CD1c-positive myeloid dendritic cell (primary cell): ENCODE data around the gene CPSF4.

Experiments
- DNase-seq: peaks from one replicate; pipeline ENCODE4 v3.0.0-alpha.2; 2016; ENCODE audit errors: extremely low spot score

CPSF4 gene

DNA sequence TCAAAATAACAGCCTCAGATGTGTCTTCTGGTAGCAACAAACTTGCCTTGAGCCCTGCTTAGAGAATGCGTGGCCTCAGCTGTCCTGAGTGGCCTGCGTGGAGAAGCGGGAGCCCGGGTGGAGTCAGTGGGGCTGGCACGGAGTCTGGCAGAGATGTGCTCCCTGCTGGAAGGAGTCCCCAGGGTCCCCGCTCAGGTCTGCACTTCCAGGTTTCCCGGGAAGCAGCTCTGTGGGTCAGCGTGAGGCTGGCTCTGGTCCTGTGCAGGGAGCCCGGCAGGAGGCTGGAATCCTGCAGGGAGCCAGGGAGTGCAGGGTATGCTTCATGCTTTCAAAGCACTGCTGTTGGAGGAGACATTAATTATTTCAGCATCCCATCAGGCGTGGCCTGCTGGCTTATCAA is 10.1 kb downstream of the CPSF4 start:
- DNase-seq, result no peak

DNA sequence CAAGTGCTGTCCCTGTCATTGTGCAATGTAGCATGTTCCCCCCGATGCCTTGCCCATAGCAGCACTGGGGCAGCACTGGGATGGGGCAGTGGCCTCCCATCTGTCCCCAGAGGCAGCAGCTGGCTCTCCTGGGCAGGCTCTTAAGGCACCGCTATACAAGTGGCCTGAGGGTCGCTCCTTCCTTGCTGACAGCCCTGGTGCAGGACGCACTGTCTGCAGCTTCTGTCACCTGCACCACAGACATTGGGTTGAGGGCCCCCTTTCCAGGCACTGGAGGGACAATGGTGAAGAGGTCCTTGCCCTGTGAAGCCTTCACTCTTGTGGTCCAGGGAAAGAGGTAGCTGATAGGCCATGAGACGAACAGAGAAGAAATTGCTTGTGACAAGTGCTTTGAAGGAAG is 10.6 kb downstream of the CPSF4 start:
- no peak for DNase-seq

DNA sequence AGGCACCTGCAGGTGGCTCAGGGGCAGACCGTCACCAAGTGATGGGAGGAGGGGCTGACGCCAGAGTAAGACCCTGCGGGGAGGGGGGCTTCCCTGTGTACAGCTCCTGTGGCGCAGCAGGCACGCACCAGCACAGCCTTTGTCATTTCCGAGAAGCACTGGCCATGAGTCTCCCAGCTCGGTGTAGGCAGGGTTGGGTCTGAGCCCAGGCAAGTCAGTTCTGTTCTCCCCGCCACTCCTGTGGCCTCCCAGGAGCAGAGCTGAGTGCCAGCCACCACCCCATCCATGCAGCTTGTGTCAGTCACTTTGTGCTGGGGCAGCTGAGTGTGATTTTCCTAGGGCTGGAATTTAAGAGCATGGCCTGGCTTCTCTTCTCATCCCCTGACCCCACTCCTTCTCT is 13.2 kb downstream of the CPSF4 start:
- DNase-seq, result no peak

DNA sequence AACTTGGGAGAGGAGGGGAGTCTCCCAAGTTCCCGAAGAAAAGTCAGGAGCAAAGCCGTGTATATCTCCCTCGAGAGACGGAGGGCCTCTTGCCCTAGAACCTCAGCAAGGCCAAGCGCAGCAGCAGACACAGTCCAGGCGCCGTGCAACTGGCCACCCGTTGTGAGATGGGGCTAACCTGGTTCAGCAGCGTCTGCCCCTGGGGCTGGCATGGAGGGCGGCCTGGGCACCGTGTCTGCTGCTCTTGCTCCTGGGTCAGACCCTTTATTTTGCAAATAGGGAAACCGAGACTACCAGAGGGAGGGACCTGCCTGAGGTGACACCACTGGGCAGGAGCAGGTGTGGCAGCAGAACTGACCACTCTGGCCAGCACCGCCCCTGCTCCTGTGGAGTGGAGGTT is 13.8 kb downstream of the CPSF4 start:
- DNase-seq, result no peak

DNA sequence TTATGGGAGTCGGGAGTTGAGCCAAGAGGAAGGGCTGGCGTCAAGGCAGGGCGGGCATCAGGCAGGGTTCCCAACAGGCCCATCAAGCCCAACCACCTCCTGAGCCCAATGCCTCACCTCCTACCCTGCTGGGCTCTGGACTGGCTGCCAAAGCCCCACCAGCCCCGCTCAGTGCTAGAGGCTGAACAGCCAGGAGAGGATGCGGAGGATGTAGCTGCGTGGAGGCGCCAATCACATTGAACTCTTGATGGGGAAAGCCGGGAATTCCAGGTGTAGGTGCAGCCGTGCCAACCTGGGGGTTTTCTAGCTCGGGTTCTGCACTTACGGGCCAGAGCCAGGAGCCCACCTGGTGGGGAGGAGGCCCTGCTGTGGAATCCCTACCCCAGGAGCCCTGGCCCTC is 14.4 kb downstream of the CPSF4 start:
- no peak for DNase-seq

DNA sequence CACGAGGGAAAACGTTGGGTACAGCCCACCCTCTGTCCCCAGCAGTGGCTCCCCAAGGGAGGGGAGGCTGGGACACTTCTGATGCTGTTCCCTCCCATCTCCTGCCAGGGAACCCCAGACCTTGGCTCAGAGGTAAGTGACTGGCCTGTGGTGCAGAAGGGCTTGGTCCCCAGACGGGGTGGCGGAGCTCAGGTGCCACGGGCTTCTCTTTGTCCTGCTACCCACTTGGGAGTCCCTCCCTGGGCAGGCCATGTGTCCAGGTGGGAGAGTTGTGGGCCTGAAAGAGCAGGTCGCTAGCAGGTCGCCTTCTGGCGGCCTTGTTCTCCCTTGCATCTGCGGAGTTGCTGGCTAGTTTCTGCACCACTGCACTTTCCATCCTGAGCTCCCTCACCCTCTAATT is 17.1 kb downstream of the CPSF4 start:
- DNase-seq, result no peak

DNA sequence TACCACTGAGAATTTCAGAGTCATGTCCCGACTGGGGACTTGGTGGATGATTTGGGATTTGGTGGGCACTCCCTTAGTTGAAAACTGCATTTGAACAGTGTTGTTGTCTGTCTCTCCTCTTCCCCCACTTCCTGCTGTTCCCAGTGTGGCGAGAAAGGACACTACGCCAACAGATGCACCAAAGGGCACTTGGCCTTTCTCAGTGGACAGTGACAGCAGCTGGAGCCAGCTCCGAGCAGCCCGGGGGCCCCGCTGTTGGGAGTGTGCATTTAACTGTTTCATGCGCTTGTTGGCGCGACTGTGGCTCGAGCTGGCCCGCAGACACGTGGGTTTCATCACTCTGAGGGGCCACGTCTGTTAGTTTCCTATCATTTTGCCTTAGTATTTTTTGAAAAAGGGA is 17.5 kb downstream of the CPSF4 start:
- no peak for DNase-seq

DNA sequence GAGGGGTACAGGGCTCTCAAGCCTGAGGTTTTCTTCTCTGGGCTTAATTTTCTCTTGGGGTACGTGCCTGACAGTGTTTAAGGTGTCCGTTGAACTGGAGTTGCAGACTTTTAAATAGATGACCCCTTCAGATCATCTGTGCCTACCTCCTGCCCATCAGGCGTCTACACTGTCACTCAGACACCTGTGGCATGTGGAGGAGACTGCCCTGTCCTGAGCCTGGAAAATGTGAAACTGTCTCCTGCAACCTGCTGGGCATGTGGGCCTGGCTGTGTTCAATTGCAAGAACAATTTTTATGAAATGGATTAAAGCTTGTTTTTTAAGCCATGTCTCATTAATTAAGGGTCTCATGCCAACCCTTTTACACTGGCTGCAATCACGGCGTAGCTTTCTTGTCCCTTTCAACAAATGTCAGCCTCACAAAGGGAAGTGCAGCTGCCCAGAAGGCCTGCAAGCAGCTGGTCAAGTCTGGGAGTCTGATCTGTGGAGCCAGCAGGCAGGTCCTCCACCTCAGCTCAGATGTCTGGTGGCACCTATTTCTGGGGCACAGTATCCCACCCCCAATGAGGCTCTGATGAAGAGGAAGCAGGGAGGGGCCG is 18.4 kb downstream of the CPSF4 start:
- no peak for DNase-seq

DNA sequence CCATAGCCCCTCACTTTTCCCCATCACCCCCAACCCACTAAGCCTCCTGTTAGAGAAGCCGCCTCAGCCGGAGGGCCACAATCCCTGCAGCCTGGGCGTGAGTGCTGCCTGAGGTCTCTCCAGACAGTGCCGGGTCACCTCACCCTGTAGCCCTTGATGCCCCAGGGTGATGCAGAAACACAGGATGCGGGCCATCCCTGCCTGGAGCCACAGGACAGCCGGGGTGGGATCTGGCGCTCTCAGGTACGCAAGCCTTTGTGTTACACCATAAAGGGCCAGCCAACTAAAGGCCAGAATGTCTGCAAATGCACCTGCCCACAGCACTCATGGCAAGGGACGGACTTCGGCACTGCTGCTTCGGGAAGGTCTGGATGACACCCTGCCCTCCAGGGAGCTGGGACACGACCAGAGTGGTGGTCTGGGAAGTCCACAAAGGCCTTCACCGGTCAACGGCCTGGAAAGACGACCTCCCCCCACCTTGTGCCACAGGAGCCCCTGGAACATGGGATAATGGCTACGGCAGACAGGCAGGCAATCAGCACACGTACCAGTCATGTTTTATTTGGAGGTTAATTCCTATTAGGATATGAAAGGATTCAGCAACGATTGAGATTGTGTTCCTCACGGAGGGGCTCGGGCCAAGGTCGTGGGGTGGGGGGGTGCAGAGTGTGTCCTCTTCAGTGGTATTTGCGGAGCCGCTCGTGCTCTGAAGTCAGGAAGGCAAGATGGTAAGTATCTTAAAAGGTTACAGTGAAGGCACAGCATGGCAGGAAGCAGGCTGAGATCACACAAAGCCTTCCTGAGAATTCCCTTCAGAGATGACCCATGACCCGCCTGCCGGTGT is 19.1 kb downstream of the CPSF4 start:
- DNase-seq, result no peak

DNA sequence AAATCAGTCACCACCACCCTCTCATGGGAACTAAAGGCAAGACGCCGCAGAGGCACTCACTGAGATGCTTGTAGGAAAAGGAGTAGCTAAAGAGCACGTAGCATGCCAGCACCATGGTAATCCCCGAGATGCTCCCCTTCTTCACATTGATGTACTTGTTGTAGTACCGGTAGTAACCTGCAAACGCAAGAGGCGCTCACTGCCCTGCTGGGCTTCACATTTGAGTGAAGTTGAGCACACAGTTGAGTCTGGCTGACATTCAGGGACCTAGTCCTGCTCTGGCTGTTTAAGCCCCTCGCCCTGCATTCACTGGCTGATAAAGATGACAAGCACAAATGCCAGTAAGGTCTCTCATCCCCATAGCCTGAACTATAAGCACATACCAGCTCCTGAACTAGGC is 20.3 kb downstream of the CPSF4 start:
- peak; percentile 26 for DNase-seq

DNA sequence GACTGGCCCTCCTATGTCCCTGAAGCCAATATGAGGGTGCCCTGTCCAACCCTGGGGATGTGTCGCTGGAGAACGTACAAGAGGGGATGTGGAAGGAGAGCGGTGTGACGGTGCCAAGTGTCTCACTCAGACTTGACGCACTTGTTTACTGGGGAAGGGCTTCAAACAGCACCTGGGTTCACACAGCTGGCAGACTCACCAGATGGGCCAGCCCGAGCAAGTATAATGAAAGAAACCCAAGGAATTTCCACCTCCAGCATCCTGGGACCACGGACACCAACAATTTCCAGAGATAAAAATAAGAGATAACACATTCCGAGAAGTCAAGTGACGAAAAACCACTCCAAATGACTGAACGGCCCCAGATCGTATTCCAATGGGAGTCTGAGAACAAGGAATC is 21.9 kb downstream of the CPSF4 start:
- DNase-seq, result no peak

DNA sequence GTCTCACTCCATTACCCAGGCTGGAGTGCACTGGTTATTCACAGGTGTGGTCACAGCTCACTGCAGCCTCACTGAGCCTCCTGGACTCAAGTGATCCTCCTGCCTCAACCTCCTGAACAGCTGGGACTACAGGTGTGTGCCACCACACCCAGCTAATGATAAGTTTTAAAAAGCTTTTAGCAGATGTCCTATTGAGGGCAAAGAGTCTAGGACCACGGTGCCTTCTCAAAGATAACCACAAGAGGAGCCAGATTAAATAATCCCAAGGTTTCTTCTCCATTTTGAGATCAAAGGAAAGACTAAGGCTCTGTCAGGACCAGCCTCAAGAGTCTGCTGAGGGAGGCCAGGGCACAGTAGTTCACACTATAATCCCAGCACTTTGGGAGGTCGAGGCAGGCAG is 22.5 kb downstream of the CPSF4 start:
- no peak for DNase-seq

DNA sequence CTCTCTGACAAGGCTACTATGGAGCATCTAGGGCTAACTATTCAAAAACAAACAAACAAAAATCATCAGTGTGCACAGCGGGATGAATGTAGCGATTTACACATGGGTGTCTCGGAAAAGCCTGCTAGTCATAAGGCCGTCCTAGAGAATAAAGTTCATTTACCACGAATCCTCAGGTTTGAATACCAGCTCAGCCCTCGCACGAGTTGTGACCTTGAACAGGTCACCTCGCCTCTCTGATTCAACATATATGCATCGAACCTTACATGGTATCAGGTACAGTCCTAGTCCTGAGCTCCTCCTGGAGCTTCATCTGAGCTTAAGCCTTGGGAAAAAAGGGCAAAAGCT is 26.7 kb downstream of the CPSF4 start:
- DNase-seq, result no peak

DNA sequence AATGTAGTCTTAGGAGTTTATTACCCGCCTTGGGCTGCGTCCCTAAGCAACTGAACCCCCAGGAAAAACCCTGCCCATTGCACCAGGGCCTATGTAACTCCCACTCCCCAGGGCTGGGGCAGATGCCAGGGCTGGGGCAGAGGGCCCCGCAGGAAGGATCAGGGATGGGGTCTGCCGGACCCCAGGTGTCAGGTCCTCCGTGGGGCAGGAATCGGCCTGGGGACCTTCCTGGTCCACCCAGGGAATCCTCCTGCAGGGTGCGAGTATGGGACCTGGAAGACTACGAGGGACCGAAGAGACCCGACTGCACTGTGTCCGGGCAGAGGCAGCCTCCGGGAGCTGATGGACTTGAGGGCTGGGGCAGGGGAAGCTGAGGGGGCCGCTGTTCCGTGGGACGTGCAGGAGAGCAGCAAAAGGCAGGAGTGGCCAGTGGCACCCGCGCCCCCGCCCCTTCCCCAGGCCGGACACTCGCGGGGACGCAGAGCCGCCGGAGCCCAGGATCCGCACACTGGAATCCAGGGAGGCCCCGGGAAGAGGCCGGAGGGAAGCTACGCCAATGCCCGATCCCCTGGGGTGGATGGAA is 29.7 kb downstream of the CPSF4 start:
- no peak for DNase-seq

DNA sequence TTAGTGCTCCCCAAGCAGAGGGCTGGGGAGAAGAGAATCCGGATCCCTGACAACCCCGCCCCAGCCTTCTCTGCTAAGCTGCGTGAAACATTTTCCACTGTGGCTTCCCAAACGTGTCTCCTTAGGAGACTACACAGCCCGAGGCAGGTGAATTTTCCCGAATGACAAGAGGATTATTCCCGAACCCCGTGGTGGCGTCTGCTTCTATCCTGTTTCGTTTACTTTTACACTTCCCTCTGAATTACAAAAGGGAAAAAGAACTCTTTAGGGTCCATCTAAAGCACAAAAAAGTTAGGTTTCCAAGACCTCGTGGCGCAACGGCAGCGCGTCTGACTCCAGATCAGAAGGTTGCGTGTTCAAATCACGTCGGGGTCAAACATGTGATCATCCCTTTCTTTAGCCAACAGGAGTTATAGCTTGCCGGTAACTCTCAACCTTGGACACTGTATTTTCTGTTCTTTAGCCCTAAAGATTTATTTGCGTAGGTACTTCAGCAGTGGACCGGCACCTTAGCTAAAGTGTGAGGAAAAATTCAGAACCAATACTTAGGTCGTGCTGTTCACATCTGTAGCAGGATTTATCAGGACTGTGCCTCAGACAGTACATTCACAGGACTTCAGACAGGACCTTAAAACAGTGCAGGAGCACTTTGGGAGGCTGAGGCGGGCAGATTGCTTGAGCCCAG is 30.8 kb downstream of the CPSF4 start:
- no peak for DNase-seq

DNA sequence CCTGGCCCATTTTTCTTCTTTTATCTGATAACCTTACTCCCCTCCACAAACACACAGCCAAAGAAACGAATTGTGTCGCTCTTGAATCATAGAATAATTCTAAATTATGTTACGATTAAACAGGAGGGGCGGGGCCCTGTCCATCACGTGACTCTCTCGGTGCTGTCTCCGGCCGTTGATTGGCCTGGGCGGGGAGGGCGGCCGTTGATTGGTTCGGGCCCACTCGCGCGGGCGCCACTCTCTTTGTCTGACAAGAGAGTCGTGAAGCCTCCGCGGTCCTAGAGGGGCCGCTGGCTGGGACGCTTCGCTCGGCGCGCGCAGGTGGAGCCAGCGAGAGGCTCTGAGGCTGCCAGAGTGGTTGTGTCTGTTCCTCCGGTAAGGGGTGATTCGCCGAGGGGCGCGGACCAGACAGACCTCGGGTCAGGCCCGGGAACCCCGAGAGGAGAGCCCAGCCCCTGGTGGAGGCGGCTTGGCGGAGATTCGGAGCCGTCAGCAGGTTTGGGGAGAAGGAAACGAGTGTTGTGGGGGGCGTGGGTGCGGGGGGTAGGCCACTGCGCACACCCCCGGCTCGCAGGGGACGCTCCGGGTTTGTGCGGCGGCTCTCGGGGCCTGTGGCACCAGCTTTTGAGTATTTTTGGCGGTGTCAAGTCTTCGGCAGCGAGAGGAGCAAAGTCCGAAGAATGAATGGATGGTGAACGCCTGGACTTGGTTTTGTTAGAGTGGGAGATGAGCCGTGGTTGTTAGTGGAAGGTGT is 34.0 kb downstream of the CPSF4 start, which contains the start of gene ZNF789:
TSS of gene ZNF789 (plus strand) at position 330 of the 754 bp plus-strand sequence. CDS start 3,567 bp downstream, outside the sequence.
- peak; percentile 98 for DNase-seq

DNA sequence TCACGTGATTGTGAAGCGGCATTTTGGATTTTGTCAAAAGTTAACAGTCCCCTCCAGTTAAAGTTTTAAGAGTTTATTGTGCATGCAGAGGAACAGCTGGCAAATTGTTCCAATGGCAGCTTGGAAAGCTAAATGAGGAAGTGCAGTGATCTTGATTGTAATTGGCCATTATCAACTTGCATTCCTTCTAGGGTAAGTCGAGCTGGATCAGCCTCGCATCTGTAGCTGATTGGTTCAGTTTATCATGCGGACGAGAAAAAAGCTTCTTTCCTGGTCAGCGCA is 34.5 kb downstream of the CPSF4 start:
- DNase-seq, result peak; percentile 83

DNA sequence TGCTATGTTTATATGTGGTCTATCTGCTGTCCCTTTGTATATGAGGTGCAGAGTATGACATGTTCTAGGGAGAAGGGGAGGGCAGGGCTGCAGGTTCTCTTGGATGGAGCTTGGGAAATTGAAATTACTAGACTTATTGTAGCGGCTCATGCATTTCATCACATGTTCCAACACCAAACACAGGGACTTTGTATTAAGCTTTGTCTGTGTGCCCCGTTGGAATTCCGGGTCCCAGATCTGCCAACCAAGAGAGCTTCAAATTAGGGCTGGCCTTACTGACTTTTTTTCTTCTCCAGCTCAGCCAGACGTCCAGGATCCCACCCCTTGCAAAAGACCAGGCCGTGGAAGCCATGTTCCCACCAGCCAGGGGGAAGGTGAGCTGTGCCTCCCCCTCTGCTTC is 37.4 kb downstream of the CPSF4 start:
- DNase-seq, result no peak

DNA sequence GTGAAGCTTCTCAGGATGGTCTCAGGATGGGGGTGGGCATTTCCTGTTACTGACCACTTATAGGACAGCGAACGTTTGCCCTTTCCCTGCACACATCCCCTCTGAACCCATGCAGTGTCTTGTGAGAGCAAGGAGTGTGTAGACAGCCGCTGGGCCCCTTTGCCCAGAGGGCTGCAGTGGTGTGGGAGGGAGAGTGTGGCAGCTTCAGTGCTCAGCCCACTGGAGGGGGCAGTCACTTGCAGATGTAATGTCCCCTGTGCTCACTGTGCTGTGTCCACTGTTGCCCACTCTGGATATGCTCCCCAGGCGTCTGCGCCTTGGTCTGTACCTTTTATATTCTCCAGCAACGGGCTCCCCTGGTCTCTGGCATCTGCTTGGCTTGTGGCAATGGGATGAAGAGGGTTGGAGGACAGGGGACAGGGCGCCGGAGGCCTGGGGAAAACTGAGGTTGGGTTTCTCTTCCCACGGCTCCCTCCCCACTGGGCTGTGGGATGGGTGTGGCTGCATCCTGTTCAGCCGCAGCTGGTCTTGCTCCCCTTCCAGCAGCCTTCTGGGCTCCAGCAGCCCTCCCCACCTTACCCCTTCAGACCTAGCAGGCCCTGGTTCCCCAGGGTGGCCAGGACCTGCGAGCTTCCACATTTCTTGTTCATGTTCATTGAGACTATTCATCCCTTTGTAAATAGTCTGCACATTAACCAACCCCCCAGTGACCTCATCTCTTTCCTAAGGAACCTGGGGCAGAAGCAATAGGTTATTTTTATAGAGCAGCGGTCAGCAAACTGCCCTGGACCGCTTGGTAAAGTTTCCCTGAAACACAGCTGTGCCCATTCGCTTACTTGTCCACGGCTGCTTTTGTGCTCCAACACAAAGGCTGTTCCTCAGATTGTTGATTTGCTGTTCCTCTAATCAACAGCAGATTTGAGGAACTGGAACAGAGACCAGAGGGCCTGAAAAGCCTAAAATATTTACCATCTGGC is 40.0 kb downstream of the CPSF4 start:
- DNase-seq, result peak; percentile 23

DNA sequence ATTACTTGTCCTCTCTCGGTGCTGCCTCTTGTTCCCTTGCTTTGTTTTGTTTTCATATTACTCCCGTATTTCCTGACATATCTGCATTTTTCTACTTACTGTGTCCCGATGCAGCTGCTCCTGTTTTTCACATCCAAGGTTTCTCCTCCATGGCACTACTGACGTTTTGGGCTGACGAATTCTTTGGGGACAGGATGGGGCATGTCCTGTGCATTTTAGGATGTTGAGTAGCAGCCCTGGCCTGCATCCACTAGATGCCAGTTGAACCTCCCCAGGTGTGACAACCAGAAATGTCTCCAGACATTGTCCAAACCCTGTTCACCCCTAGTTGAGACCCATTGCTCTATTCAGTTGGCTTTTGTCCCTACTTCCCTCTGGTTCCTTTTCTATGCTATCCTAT is 46.4 kb downstream of the CPSF4 start:
- no peak for DNase-seq

DNA sequence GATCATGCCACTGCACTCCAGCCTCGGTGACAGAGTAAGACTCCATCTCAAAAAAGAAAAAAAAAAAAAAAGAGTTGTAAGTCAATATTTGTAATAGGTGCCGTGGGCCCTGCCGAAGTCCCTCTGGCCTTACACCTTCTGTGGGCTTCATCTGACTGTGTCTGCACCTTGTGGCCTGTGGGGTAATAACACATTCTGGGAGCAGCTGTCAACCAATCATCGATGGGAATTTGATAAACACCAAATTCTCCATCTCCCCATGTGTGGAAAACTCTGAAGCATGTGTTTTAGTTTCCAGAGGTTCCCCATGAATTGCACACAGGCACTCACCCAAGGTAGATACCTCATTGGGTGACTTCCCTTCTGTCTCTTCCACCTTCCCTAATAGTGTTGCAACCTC is 50.5 kb downstream of the CPSF4 start:
- no peak for DNase-seq
